Measurements from ENCODE around the gene SYNGR1.

- no peak for TF ChIP-seq EZH2 (IDR thresholded peaks at IDR 0.05)
- no peak for TF ChIP-seq CTCF (IDR thresholded peaks at IDR 0.05)
Measured at GRCh38 chr22:39303892-39304671, 45.7 kb upstream of the SYNGR1 start.
